ENCODE measurements around the gene NHLRC3. TPM values are rescaled to one million over a fixed set of nuclear protein-coding genes. Genes with fewer than 3 reads are reported as not detected.

NHLRC3 gene
- total RNA-seq, 1 donor from 2014 or later, result 20.2 TPM

DNA sequence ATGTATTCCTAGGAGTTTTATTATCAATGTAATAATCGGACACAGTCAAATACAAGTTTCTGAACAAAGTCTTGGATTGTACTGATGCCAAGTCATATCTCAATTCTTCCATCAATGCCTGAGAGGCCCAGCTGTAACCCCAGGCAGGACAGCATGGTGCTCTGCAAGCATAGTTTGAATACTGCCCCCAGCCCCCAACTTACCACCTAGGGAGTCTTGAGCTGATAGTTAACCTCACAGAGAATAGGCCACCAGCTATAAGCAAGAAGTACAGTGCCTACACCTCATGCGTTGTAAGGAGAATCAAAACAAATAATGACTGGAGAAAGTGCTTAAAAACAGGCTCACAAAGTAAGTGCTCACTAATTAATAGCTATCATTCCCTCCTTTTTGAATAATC, 3.1 kb upstream of the NHLRC3 start:
- Mint-ChIP-seq H3K27me3 (ENCODE audit: low read depth) (no peaks in the 10 kb centered on the region), H3K27ac (ENCODE audit: unreplicated experiment) (no peak overlapping the region), H3K4me1 (ENCODE audit: low read depth) (peaks cover 51% of the 10 kb centered on the region), H3K36me3 (ENCODE audit: low read depth) (no peaks in the 10 kb centered on the region), H3K4me3 (ENCODE audit: unreplicated experiment) (peak overlapping the region; percentile 97), H3K9me3 (ENCODE audit: low read depth) (no peaks in the 10 kb centered on the region)
- no peak for DNase-seq (ENCODE audit: low spot score)
- TF ChIP-seq, protein P1, sequence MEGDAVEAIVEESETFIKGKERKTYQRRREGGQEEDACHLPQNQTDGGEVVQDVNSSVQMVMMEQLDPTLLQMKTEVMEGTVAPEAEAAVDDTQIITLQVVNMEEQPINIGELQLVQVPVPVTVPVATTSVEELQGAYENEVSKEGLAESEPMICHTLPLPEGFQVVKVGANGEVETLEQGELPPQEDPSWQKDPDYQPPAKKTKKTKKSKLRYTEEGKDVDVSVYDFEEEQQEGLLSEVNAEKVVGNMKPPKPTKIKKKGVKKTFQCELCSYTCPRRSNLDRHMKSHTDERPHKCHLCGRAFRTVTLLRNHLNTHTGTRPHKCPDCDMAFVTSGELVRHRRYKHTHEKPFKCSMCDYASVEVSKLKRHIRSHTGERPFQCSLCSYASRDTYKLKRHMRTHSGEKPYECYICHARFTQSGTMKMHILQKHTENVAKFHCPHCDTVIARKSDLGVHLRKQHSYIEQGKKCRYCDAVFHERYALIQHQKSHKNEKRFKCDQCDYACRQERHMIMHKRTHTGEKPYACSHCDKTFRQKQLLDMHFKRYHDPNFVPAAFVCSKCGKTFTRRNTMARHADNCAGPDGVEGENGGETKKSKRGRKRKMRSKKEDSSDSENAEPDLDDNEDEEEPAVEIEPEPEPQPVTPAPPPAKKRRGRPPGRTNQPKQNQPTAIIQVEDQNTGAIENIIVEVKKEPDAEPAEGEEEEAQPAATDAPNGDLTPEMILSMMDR (IDR thresholded peaks at IDR 0.05), result no peak

DNA sequence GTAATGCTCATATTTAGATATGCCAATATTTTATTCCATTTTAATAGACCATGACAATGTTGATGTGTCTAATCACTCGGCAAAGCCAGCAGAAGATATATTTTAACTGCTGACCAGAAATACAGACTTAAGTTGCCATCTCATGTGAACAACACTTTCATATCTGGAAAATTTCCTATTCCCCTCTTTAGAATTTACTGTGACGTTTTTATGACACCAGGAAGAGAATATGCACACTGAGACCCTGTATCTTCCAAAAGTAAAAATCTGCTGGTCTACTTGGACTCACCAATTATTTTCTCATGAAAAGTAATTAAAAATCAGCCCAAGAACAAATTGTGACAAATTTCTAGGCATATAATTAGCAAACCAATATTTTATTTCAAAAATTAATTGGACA, 2.5 kb upstream of the NHLRC3 start:
- TF ChIP-seq, protein P1 (IDR thresholded peaks at IDR 0.05), result no peak
- DNase-seq (ENCODE audit: low spot score), result no peak
- H3K27ac Mint-ChIP-seq (ENCODE audit: unreplicated experiment), result peak overlapping the region; percentile 89

GRCh38 chr13:39036212-39036611, 2.0 kb upstream of the NHLRC3 start:
- peaks cover 58% of the 10 kb centered on the region for H3K4me1 Mint-ChIP-seq (ENCODE audit: low read depth)

More for the DNA sequence above, 2.5 kb upstream of the NHLRC3 start:
- Mint-ChIP-seq H3K9me3 (ENCODE audit: low read depth) (no peaks in the 10 kb centered on the region), H3K36me3 (ENCODE audit: low read depth) (no peaks in the 10 kb centered on the region), H3K4me3 (ENCODE audit: unreplicated experiment) (peak overlapping the region; percentile 97), H3K27me3 (ENCODE audit: low read depth) (no peaks in the 10 kb centered on the region), H3K4me1 (ENCODE audit: low read depth) (peaks cover 57% of the 10 kb centered on the region)

DNA sequence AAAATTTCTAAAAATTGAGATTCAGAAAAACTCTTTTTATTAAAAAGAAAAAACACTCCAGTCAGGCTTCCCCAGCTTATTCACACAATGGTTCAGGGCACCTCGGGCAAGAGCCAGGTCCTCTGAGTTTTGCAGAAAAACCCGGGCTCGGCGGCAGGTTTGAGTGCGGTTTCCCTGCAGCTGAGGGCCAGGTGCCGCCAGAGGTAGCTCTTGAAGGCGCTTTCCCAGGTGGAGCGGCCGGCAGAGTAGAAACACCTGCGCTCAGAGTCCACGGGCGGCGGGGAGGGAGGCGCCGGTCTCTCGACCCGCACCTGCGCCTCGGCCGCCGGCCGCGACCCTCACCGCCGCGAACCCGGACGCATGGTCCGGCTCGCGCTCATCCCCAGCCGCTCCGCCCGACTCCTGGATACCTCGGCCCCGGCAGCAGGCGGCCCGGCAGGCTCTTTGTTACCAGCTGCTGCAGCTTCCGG, 811 bp upstream of the NHLRC3 start:
- H3K4me3 Mint-ChIP-seq (ENCODE audit: unreplicated experiment), result peak overlapping the region; percentile 97
- no peaks in the 10 kb centered on the region for H3K9me3 Mint-ChIP-seq (ENCODE audit: low read depth)
- peak overlapping the region; percentile 95 for H3K27ac Mint-ChIP-seq (ENCODE audit: unreplicated experiment)
- TF ChIP-seq, protein P1 (IDR thresholded peaks at IDR 0.05), result peak; percentile 32
- peaks cover 58% of the 10 kb centered on the region for H3K4me1 Mint-ChIP-seq (ENCODE audit: low read depth)
- DNase-seq (ENCODE audit: low spot score), result no peak
- H3K36me3 Mint-ChIP-seq (ENCODE audit: low read depth), result no peaks in the 10 kb centered on the region
- H3K27me3 Mint-ChIP-seq (ENCODE audit: low read depth), result no peaks in the 10 kb centered on the region

More at GRCh38 chr13:39036212-39036611, 2.0 kb upstream of the NHLRC3 start:
- Mint-ChIP-seq H3K36me3 (ENCODE audit: low read depth) (no peaks in the 10 kb centered on the region), H3K27me3 (ENCODE audit: low read depth) (no peaks in the 10 kb centered on the region), H3K27ac (ENCODE audit: unreplicated experiment) (peak overlapping the region; percentile 89), H3K9me3 (ENCODE audit: low read depth) (no peaks in the 10 kb centered on the region), H3K4me3 (ENCODE audit: unreplicated experiment) (peak overlapping the region; percentile 97)
- DNase-seq (ENCODE audit: low spot score), result no peak
- TF ChIP-seq, protein P1 (IDR thresholded peaks at IDR 0.05), result no peak

GRCh38 chr13:39038569-39039030, 344 bp downstream of the NHLRC3 start:
- Mint-ChIP-seq H3K4me1 (ENCODE audit: low read depth) (peaks cover 58% of the 10 kb centered on the region), H3K27ac (ENCODE audit: unreplicated experiment) (peak overlapping the region; percentile 95), H3K9me3 (ENCODE audit: low read depth) (no peaks in the 10 kb centered on the region), H3K4me3 (ENCODE audit: unreplicated experiment) (peak overlapping the region; percentile 97), H3K27me3 (ENCODE audit: low read depth) (no peaks in the 10 kb centered on the region), H3K36me3 (ENCODE audit: low read depth) (no peaks in the 10 kb centered on the region)
- TF ChIP-seq, protein P1 (IDR thresholded peaks at IDR 0.05), result no peak
- no peak for DNase-seq (ENCODE audit: low spot score)

Data from chondrocyte (in vitro differentiated cells).